Measurements from ENCODE around the gene CEP131. TPM values are rescaled to one million over a fixed set of nuclear protein-coding genes. Genes with fewer than 3 reads are reported as not detected.

CEP131 gene
- total RNA-seq, 1 donor from 2014 or later = 26.2 TPM

DNA sequence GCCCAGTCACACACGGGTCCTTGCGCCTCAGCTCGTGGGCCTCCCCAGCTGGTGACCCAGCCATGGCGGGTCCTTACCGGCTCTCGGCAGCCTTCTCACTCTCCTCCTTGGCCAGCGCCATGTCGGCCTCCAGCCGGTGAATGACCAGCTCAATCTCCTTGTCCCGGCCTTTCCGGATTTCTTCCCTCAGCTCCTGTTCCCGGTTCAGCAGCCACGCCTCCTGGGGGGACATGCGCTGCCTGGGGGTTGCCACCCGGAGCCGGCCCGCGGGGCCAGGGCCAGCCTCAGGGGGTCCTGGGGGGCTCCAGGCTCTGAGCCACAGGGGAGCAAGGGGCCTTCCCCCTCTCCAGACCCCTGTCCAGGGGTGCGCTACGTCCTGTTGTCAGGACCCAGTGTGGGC, 31.6 kb downstream of the CEP131 start:
- Histone ChIP-seq H3K4me3 (ENCODE audit: low read depth, low read length) (no peak overlapping the region), H3K27me3 (ENCODE audit: control insufficient read depth, insufficient read depth, low read length) (no peaks in the 10 kb centered on the region), H3K36me3 (ENCODE audit: control insufficient read depth, insufficient read depth, low read length) (peaks cover 1% of the 10 kb centered on the region)
- TF ChIP-seq, protein P1, sequence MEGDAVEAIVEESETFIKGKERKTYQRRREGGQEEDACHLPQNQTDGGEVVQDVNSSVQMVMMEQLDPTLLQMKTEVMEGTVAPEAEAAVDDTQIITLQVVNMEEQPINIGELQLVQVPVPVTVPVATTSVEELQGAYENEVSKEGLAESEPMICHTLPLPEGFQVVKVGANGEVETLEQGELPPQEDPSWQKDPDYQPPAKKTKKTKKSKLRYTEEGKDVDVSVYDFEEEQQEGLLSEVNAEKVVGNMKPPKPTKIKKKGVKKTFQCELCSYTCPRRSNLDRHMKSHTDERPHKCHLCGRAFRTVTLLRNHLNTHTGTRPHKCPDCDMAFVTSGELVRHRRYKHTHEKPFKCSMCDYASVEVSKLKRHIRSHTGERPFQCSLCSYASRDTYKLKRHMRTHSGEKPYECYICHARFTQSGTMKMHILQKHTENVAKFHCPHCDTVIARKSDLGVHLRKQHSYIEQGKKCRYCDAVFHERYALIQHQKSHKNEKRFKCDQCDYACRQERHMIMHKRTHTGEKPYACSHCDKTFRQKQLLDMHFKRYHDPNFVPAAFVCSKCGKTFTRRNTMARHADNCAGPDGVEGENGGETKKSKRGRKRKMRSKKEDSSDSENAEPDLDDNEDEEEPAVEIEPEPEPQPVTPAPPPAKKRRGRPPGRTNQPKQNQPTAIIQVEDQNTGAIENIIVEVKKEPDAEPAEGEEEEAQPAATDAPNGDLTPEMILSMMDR (IDR thresholded peaks at IDR 0.05; ENCODE audit: insufficient read depth, low read length, poor library complexity, severe bottlenecking) = no peak
- DNase-seq (ENCODE audit: low read depth) = no peak

- TF ChIP-seq, protein P1 (IDR thresholded peaks at IDR 0.05; ENCODE audit: insufficient read depth, low read length, poor library complexity, severe bottlenecking) = no peak
- H3K36me3 ChIP-seq (ENCODE audit: control insufficient read depth, insufficient read depth, low read length) = peaks cover 1% of the 10 kb centered on the region
- no peak for DNase-seq (ENCODE audit: low read depth)
- H3K27me3 ChIP-seq (ENCODE audit: control insufficient read depth, insufficient read depth, low read length) = no peaks in the 10 kb centered on the region
- H3K4me3 ChIP-seq (ENCODE audit: low read depth, low read length) = no peak overlapping the region
Measured at GRCh38 chr17:81190591-81190990, 32.2 kb downstream of the CEP131 start.

- peaks cover under 1% of the 10 kb centered on the region for H3K27me3 ChIP-seq (ENCODE audit: control insufficient read depth, insufficient read depth, low read length)
- DNase-seq (ENCODE audit: low read depth) = no peak
- H3K36me3 ChIP-seq (ENCODE audit: control insufficient read depth, insufficient read depth, low read length) = no peaks in the 10 kb centered on the region
- no peak overlapping the region for H3K4me3 ChIP-seq (ENCODE audit: low read depth, low read length)
- TF ChIP-seq, protein P1 (IDR thresholded peaks at IDR 0.05; ENCODE audit: insufficient read depth, low read length, poor library complexity, severe bottlenecking) = no peak
Measured at GRCh38 chr17:81189670-81190530, 32.9 kb downstream of the CEP131 start.

DNA sequence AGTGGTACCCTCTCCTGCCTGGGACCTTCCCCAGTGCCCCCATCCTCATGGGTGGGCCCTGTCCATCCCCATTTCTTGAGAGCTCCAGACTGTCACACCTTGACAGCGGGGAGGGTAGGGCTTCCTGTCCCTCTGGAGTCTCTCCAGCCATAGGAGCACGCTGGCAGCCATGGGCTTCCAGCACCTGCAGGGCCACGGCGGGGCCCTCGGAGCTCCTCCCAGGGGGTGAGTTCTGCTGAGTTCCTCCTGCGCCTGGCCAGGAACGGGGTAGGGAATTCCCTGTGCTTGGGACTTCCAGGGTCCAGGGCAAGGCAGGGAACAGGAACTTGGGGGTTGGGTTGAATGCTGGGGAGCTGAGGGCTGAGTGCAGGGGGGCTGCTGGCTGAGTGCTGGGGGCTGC, 33.7 kb downstream of the CEP131 start:
- H3K36me3 ChIP-seq (ENCODE audit: control insufficient read depth, insufficient read depth, low read length) = no peaks in the 10 kb centered on the region
- no peak for DNase-seq (ENCODE audit: low read depth)
- TF ChIP-seq, protein P1 (IDR thresholded peaks at IDR 0.05; ENCODE audit: insufficient read depth, low read length, poor library complexity, severe bottlenecking) = no peak
- H3K27me3 ChIP-seq (ENCODE audit: control insufficient read depth, insufficient read depth, low read length) = peaks cover 9% of the 10 kb centered on the region
- H3K4me3 ChIP-seq (ENCODE audit: low read depth, low read length) = no peak overlapping the region

GRCh38 chr17:81188491-81188840, 34.3 kb downstream of the CEP131 start:
- Histone ChIP-seq H3K36me3 (ENCODE audit: control insufficient read depth, insufficient read depth, low read length) (no peaks in the 10 kb centered on the region), H3K4me3 (ENCODE audit: low read depth, low read length) (no peak overlapping the region), H3K27me3 (ENCODE audit: control insufficient read depth, insufficient read depth, low read length) (peaks cover 12% of the 10 kb centered on the region)
- TF ChIP-seq, protein P1 (IDR thresholded peaks at IDR 0.05; ENCODE audit: insufficient read depth, low read length, poor library complexity, severe bottlenecking) = no peak
- DNase-seq (ENCODE audit: low read depth) = no peak
